ENCODE measurements around the gene TSC2. TPM values are rescaled to one million over a fixed set of nuclear protein-coding genes. Genes with fewer than 3 reads are reported as not detected.
A peak's percentile ranks its signal among the peaks of the same experiment; 100 is the strongest.

Gene TSC2
- total RNA-seq, 3 donors from 2014 or later, result 140 to 161 (median 150) TPM

- no peak for DNase-seq
- Histone ChIP-seq H3K9me3 (no peaks in the 10 kb centered on the region), H3K4me3 (no peak overlapping the region), H3K4me1 (ENCODE audit: low read depth) (peaks cover 32% of the 10 kb centered on the region), H3K36me3 (ENCODE audit: low read depth) (no peaks in the 10 kb centered on the region)
- intact Hi-C loops (cut with DNase I, micrococcal nuclease), result loop anchor here (10.0 kb wide), 2 partner anchors 122 to 132 kb away; partner anchors contain the start of genes RAB26 (in 1 of the 2) and TRAF7 (in 1 of the 2)
- ATAC-seq, result peak; percentile 28
- TF ChIP-seq CTCF (IDR thresholded peaks at IDR 0.05), result no peak
Measured at GRCh38 chr16:2022723-2023091, 25.1 kb upstream of the TSC2 start.

GRCh38 chr16:2023092-2024031 lies 24.4 kb upstream of the TSC2 start:
- DNase-seq, result peak; percentile 95 to 99 (median 97)
- intact Hi-C loops (cut with DNase I, micrococcal nuclease), result loop anchor here (10.0 kb wide), 2 partner anchors 121 to 131 kb away; partner anchors contain the start of genes RAB26 (in 1 of the 2) and TRAF7 (in 1 of the 2)
- peaks cover 36% of the 10 kb centered on the region for H3K4me1 ChIP-seq (ENCODE audit: low read depth)
- H3K9me3 ChIP-seq, result no peaks in the 10 kb centered on the region
- peak; percentile 95 for ATAC-seq
- H3K4me3 ChIP-seq, result peak overlapping the region; percentile 9
- peak; percentile 95 for TF ChIP-seq CTCF (IDR thresholded peaks at IDR 0.05)
- H3K36me3 ChIP-seq (ENCODE audit: low read depth), result no peaks in the 10 kb centered on the region

- DNase-seq, result peak in 1 of 3 donors; percentile 37
- Histone ChIP-seq H3K9me3 (no peaks in the 10 kb centered on the region), H3K4me1 (ENCODE audit: low read depth) (peaks cover 37% of the 10 kb centered on the region), H3K36me3 (ENCODE audit: low read depth) (no peaks in the 10 kb centered on the region), H3K4me3 (no peak overlapping the region)
- no peak for ATAC-seq
- intact Hi-C loops (cut with DNase I, micrococcal nuclease), result loop anchor here (10.0 kb wide), 2 partner anchors 121 to 131 kb away; partner anchors contain the start of genes RAB26 (in 1 of the 2) and TRAF7 (in 1 of the 2)
- TF ChIP-seq CTCF (IDR thresholded peaks at IDR 0.05), result no peak
Measured at GRCh38 chr16:2024032-2024420, 23.8 kb upstream of the TSC2 start.

- H3K36me3 ChIP-seq (ENCODE audit: low read depth), result no peaks in the 10 kb centered on the region
- TF ChIP-seq CTCF (IDR thresholded peaks at IDR 0.05), result no peak
- no peaks in the 10 kb centered on the region for H3K9me3 ChIP-seq
- no peak for ATAC-seq
- intact Hi-C loops (cut with DNase I, micrococcal nuclease), result loop anchor here (10.0 kb wide), 2 partner anchors 120 to 130 kb away; partner anchors contain the start of genes RAB26 (in 1 of the 2) and TRAF7 (in 1 of the 2)
- peaks cover 29% of the 10 kb centered on the region for H3K4me1 ChIP-seq (ENCODE audit: low read depth)
- no peak overlapping the region for H3K4me3 ChIP-seq
- peak in 2 of 3 donors; percentile 33 to 52 for DNase-seq
Measured at GRCh38 chr16:2025251-2025650, 22.5 kb upstream of the TSC2 start.

- DNase-seq, result peak in 1 of 3 donors; percentile 54
- ATAC-seq, result no peak
- H3K4me3 ChIP-seq, result no peak overlapping the region
- intact Hi-C loops (cut with DNase I, micrococcal nuclease), result loop anchor here (10.0 kb wide), 2 partner anchors 119 to 129 kb away; partner anchors contain the start of genes RAB26 (in 1 of the 2) and TRAF7 (in 1 of the 2)
- no peak for TF ChIP-seq CTCF (IDR thresholded peaks at IDR 0.05)
- no peaks in the 10 kb centered on the region for H3K9me3 ChIP-seq
- H3K4me1 ChIP-seq (ENCODE audit: low read depth), result peaks cover 23% of the 10 kb centered on the region
- H3K36me3 ChIP-seq (ENCODE audit: low read depth), result no peaks in the 10 kb centered on the region
Measured at GRCh38 chr16:2025878-2026460, 21.8 kb upstream of the TSC2 start.

Measured in mucosa of descending colon (tissue), 3 donors.